Midbrain (tissue), 1 donor: ENCODE data around the gene CENPV.
"Not testable (repeated sequence)": the region's sequence is repeated elsewhere in the genome, so short reads cannot be mapped to it uniquely, and the experiment has no call there.

Source experiments
- DNase-seq: peaks from one replicate; lab custom pipeline; 2025; lab: John Stamatoyannopoulos, UW

The CENPV gene

GRCh38 chr17:16353317-16354174 lies at the start of gene CENPV:
CENPV (minus strand) TSS chr17:16353469; CDS start chr17:16353436, 33 bp downstream.
- DNase-seq, result peak; percentile 17

GRCh38 chr17:16398270-16399267 lies 45.3 kb upstream of the CENPV start:
- DNase-seq, result no peak

- not testable (repeated sequence) for DNase-seq
Observed at GRCh38 chr17:16396693-16397092, 43.4 kb upstream of the CENPV start.

GRCh38 chr17:16395887-16396286 lies 42.6 kb upstream of the CENPV start:
- not testable (repeated sequence) for DNase-seq

GRCh38 chr17:16392491-16392890 lies 39.2 kb upstream of the CENPV start:
- DNase-seq, result not testable (repeated sequence)

GRCh38 chr17:16391451-16391850 lies 38.2 kb upstream of the CENPV start:
- DNase-seq, result no peak

GRCh38 chr17:16386126-16386507 lies 32.8 kb upstream of the CENPV start:
- DNase-seq, result not testable (repeated sequence)

GRCh38 chr17:16384557-16384956 lies 31.3 kb upstream of the CENPV start:
- DNase-seq, result no peak

GRCh38 chr17:16383772-16384287 lies 30.6 kb upstream of the CENPV start:
- DNase-seq, result no peak

- no peak for DNase-seq
Observed at GRCh38 chr17:16383216-16383615, 29.9 kb upstream of the CENPV start.

GRCh38 chr17:16381496-16381820 lies 28.2 kb upstream of the CENPV start:
- no peak for DNase-seq

- peak; percentile 93 for DNase-seq
Observed at GRCh38 chr17:16380640-16381495, 27.6 kb upstream of the CENPV start, which contains the start of gene UBB. UBB (plus strand) TSS chr17:16381091; CDS start chr17:16381908, 817 bp downstream.

- DNase-seq, result no peak
Observed at GRCh38 chr17:16379654-16380053, 26.4 kb upstream of the CENPV start.

GRCh38 chr17:16378636-16379282 lies 25.5 kb upstream of the CENPV start:
- no peak for DNase-seq

- peak; percentile 64 for DNase-seq
Observed at GRCh38 chr17:16377941-16378341, 24.7 kb upstream of the CENPV start.

- no peak for DNase-seq
Observed at GRCh38 chr17:16374146-16374938, 21.1 kb upstream of the CENPV start.

- DNase-seq, result no peak
Observed at GRCh38 chr17:16371742-16372141, 18.5 kb upstream of the CENPV start.

- no peak for DNase-seq
Observed at GRCh38 chr17:16364625-16365024, 11.4 kb upstream of the CENPV start.

- DNase-seq, result peak; percentile 86
Observed at GRCh38 chr17:16363749-16364536, 10.7 kb upstream of the CENPV start.
